ENCODE results near the gene AXIN2.

The AXIN2 gene

DNA sequence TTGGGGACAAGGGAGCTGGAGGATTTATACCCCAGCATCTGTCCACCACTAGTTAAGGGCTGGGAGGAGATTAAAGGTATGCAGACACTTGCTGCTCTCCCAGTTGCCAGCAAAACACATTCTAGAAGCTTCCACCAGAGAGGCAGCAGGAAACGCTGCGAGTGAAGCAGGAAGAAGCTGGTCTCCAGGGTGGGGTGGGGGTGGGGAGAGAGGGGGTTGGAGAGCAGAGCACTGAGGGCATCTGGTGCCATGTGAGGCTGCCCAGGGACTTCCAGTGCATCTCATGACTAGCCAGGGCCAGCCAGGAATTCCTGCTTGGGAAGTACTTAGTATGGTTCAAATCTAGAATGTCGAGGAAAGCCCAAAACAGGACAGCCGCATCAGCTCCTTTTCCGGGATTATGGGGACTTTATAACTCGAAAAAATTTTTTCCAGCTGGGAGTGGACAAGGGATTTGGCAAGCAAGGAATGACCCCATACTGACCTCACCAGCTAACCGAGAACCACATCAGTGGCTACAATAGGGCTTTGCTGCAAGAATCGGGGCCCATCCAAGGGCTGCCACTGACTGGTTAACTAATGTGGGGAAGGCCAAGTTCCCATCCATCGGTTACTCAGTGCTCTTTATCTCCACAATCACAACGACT, 26.2 kb upstream of the AXIN2 start:
- H2AFZ ChIP-seq (ENCODE audit: low read length): no peak overlapping the region
- H3K27me3 ChIP-seq (ENCODE audit: insufficient read depth, low read length, poor library complexity, severe bottlenecking): no peaks in the 10 kb centered on the region
- no peaks in the 10 kb centered on the region for H3K9me3 ChIP-seq (ENCODE audit: insufficient read depth, low read depth, low read length)
- H3K4me3 ChIP-seq (ENCODE audit: low read length, poor library complexity, severe bottlenecking): no peak overlapping the region
- H3K36me3 ChIP-seq (ENCODE audit: insufficient read depth, low read length): no peaks in the 10 kb centered on the region
- H3K4me1 ChIP-seq (ENCODE audit: insufficient read depth, low read length, poor library complexity, severe bottlenecking): no peaks in the 10 kb centered on the region
- H4K20me1 ChIP-seq (ENCODE audit: insufficient read depth, low read length, poor library complexity, severe bottlenecking): no peaks in the 10 kb centered on the region
- TF ChIP-seq, protein P1, sequence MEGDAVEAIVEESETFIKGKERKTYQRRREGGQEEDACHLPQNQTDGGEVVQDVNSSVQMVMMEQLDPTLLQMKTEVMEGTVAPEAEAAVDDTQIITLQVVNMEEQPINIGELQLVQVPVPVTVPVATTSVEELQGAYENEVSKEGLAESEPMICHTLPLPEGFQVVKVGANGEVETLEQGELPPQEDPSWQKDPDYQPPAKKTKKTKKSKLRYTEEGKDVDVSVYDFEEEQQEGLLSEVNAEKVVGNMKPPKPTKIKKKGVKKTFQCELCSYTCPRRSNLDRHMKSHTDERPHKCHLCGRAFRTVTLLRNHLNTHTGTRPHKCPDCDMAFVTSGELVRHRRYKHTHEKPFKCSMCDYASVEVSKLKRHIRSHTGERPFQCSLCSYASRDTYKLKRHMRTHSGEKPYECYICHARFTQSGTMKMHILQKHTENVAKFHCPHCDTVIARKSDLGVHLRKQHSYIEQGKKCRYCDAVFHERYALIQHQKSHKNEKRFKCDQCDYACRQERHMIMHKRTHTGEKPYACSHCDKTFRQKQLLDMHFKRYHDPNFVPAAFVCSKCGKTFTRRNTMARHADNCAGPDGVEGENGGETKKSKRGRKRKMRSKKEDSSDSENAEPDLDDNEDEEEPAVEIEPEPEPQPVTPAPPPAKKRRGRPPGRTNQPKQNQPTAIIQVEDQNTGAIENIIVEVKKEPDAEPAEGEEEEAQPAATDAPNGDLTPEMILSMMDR (conservative IDR thresholded peaks at IDR 0.05; ENCODE audit: low read length): no peak
- no peak for TF ChIP-seq EZH2phosphoT487 (IDR thresholded peaks at IDR 0.05; ENCODE audit: borderline replicate concordance)
- H3K4me2 ChIP-seq (ENCODE audit: low read depth, low read length, poor library complexity, severe bottlenecking): no peak overlapping the region
- H3K79me2 ChIP-seq (ENCODE audit: insufficient read depth, low read length): no peaks in the 10 kb centered on the region
- H3K9ac ChIP-seq (ENCODE audit: low read depth, low read length, poor library complexity, severe bottlenecking): no peak overlapping the region
- no peaks in the 10 kb centered on the region for H3K9me2 ChIP-seq (replicated peaks; ENCODE audit: low read depth, low read length)
- H3F3A ChIP-seq (ENCODE audit: low read depth): no peaks in the 10 kb centered on the region

- Histone ChIP-seq H3K36me3 (ENCODE audit: insufficient read depth, low read length) (no peaks in the 10 kb centered on the region), H2AFZ (ENCODE audit: low read length) (no peak overlapping the region), H3F3A (ENCODE audit: low read depth) (no peaks in the 10 kb centered on the region), H3K27me3 (ENCODE audit: insufficient read depth, low read length, poor library complexity, severe bottlenecking) (no peaks in the 10 kb centered on the region), H3K4me2 (ENCODE audit: low read depth, low read length, poor library complexity, severe bottlenecking) (no peak overlapping the region), H3K9me2 (replicated peaks; ENCODE audit: low read depth, low read length) (no peaks in the 10 kb centered on the region), H3K9ac (ENCODE audit: low read depth, low read length, poor library complexity, severe bottlenecking) (no peak overlapping the region), H3K9me3 (ENCODE audit: insufficient read depth, low read depth, low read length) (no peaks in the 10 kb centered on the region), H3K4me3 (ENCODE audit: low read length, poor library complexity, severe bottlenecking) (no peak overlapping the region), H3K4me1 (ENCODE audit: insufficient read depth, low read length, poor library complexity, severe bottlenecking) (no peaks in the 10 kb centered on the region), H4K20me1 (ENCODE audit: insufficient read depth, low read length, poor library complexity, severe bottlenecking) (no peaks in the 10 kb centered on the region), H3K79me2 (ENCODE audit: insufficient read depth, low read length) (no peaks in the 10 kb centered on the region)
- TF ChIP-seq EZH2phosphoT487 (IDR thresholded peaks at IDR 0.05; ENCODE audit: borderline replicate concordance): no peak
- TF ChIP-seq, protein P1 (conservative IDR thresholded peaks at IDR 0.05; ENCODE audit: low read length): no peak
Measured at GRCh38 chr17:65586899-65587298, 25.5 kb upstream of the AXIN2 start.

DNA sequence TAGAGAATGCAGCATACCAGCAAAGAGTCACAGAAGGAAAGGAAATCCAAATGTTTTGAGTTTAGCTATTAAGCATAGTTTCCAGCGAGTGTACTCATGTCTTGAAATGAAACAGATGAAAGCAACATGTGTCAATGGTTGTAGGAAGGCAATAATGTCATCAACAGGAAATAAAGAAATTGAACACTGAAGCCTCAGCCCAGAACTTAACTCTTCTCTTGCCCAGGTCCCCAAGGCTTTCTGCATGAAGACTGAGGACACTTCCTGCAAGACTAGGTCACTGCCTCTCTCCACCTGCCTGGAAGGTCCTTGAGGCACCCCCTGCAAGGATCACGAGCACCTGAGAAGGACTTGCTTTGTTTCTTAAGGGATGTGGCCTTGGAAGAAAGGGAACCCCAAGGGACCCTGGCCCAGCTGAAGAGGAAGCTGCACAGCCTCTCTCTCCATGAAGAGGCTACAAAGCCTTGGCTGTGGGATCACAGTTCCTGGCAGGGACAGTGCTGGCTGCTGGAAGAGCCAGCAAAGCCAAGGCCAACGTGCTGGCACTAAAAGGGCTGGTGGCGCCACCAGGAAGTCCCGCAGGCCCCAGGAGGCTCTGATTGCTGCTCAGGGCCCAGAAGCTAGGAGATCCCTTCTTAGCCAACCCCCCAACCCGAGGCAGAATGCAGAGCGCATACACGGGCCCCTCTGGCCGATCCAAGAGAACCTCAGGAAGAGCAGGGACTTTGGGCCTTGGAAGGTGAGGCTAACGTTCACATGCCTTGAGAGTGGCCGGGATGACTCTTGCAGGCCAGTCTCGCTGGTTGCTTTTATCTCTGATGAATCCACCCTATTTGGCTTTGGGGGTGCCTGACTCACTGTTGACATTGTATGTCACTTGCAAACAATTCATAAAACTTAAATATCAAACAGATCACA, 23.4 kb upstream of the AXIN2 start:
- Histone ChIP-seq H3K9ac (ENCODE audit: low read depth, low read length, poor library complexity, severe bottlenecking) (no peak overlapping the region), H2AFZ (ENCODE audit: low read length) (no peak overlapping the region), H3F3A (ENCODE audit: low read depth) (no peaks in the 10 kb centered on the region), H3K4me1 (ENCODE audit: insufficient read depth, low read length, poor library complexity, severe bottlenecking) (no peaks in the 10 kb centered on the region), H3K79me2 (ENCODE audit: insufficient read depth, low read length) (no peaks in the 10 kb centered on the region), H4K20me1 (ENCODE audit: insufficient read depth, low read length, poor library complexity, severe bottlenecking) (no peaks in the 10 kb centered on the region), H3K9me3 (ENCODE audit: insufficient read depth, low read depth, low read length) (no peaks in the 10 kb centered on the region), H3K27me3 (ENCODE audit: insufficient read depth, low read length, poor library complexity, severe bottlenecking) (no peaks in the 10 kb centered on the region), H3K4me3 (ENCODE audit: low read length, poor library complexity, severe bottlenecking) (no peak overlapping the region), H3K36me3 (ENCODE audit: insufficient read depth, low read length) (no peaks in the 10 kb centered on the region), H3K9me2 (replicated peaks; ENCODE audit: low read depth, low read length) (no peaks in the 10 kb centered on the region), H3K4me2 (ENCODE audit: low read depth, low read length, poor library complexity, severe bottlenecking) (no peak overlapping the region)
- TF ChIP-seq, protein P1 (conservative IDR thresholded peaks at IDR 0.05; ENCODE audit: low read length): no peak
- no peak for TF ChIP-seq EZH2phosphoT487 (IDR thresholded peaks at IDR 0.05; ENCODE audit: borderline replicate concordance)
